HTR-8/SVneo (cell line): ENCODE data around the gene TUBA4A.
"Not testable (repeated sequence)": the region's sequence is repeated elsewhere in the genome, so short reads cannot be mapped to it uniquely, and the experiment has no call there.

Experiments
- DNase-seq: peaks from one replicate; pipeline ENCODE4 v3.0.0; 2011; ENCODE audit warnings: low spot score, mixed read lengths; ENCODE audit not compliant: insufficient read length
- FAIRE-seq: peaks from 2 replicates; lab custom pipeline; 2011; peaks lifted over from hg19 to GRCh38; lab: Jason Lieb, UNC

TUBA4A gene

GRCh38 chr2:219287580-219288265, 34.0 kb upstream of the TUBA4A start:
- DNase-seq (no peak), FAIRE-seq (no peak)

- not testable (repeated sequence) for FAIRE-seq, DNase-seq
Measured at GRCh38 chr2:219287116-219287440, 33.4 kb upstream of the TUBA4A start.

- FAIRE-seq (peak; percentile 78), DNase-seq (peak; percentile 32)
Measured at GRCh38 chr2:219286436-219287115, 32.9 kb upstream of the TUBA4A start.

- FAIRE-seq (no peak), DNase-seq (no peak)
Measured at GRCh38 chr2:219285894-219286425, 32.2 kb upstream of the TUBA4A start.

- FAIRE-seq (no peak), DNase-seq (no peak)
Measured at GRCh38 chr2:219285373-219285735, 31.6 kb upstream of the TUBA4A start.

- DNase-seq (no peak), FAIRE-seq (no peak)
Measured at GRCh38 chr2:219284501-219285372, 31.0 kb upstream of the TUBA4A start.

- DNase-seq (no peak), FAIRE-seq (no peak)
Measured at GRCh38 chr2:219282943-219283581, 29.3 kb upstream of the TUBA4A start.

- no peak for DNase-seq
- no peak for FAIRE-seq
Measured at GRCh38 chr2:219282375-219282774, 28.7 kb upstream of the TUBA4A start.

GRCh38 chr2:219281588-219281987, 27.9 kb upstream of the TUBA4A start:
- no peak for FAIRE-seq
- no peak for DNase-seq

- no peak for DNase-seq
- no peak for FAIRE-seq
Measured at GRCh38 chr2:219280651-219281050, 26.9 kb upstream of the TUBA4A start.

- DNase-seq (no peak), FAIRE-seq (no peak)
Measured at GRCh38 chr2:219279916-219280516, 26.3 kb upstream of the TUBA4A start.

GRCh38 chr2:219279151-219279915, 25.6 kb upstream of the TUBA4A start, which contains the start of gene DNAJB2:
DNAJB2 (plus strand) TSS chr2:219279366; CDS start chr2:219279834, 468 bp downstream.
- peak; percentile 98 for DNase-seq
- FAIRE-seq, result peak; percentile 85

- no peak for FAIRE-seq
Measured at GRCh38 chr2:219278655-219279150, 25.0 kb upstream of the TUBA4A start.

GRCh38 chr2:219277703-219278654, 24.3 kb upstream of the TUBA4A start:
- DNase-seq (peak; percentile 67), FAIRE-seq (peak; percentile 80)

More at GRCh38 chr2:219278655-219279150, 25.0 kb upstream of the TUBA4A start:
- no peak for DNase-seq

- FAIRE-seq (peak; percentile 31), DNase-seq (peak; percentile 80)
Measured at GRCh38 chr2:219274361-219274921, 20.7 kb upstream of the TUBA4A start.

- DNase-seq, result peak; percentile 43
- no peak for FAIRE-seq
Measured at GRCh38 chr2:219273937-219274336, 20.2 kb upstream of the TUBA4A start.

- DNase-seq (no peak), FAIRE-seq (no peak)
Measured at GRCh38 chr2:219272995-219273394, 19.3 kb upstream of the TUBA4A start.
